B cell (primary cell): ENCODE data around the gene SPTLC2.

Experiments used
- CTCF ChIP-seq: fragments of 200-600 bp; IDR thresholded peaks from one replicate; pipeline ENCODE4 v1.8.0; 2022; ENCODE audit warnings: antibody characterized with exemption, mild to moderate bottlenecking
- EZH2 ChIP-seq: IDR thresholded peaks from 2 replicates; pipeline ENCODE4 v1.6.1; 2012; ENCODE audit warnings: borderline replicate concordance, low read depth, mild to moderate bottlenecking, moderate library complexity, low read length; ENCODE audit not compliant: insufficient read depth, poor library complexity, severe bottlenecking

GRCh38 chr14:77599889-77600288 is 16.5 kb downstream of the SPTLC2 start:
- no peak for TF ChIP-seq EZH2
- no peak for TF ChIP-seq CTCF
